HG02798 (cell line): ENCODE results near the gene TMEFF2.

ENCODE experiments used
- ATAC-seq: cut with Tn5 transposase; IDR thresholded peaks from one replicate; pipeline ENCODE4 v1.9.1; 2021; ENCODE audit warnings: mild to moderate bottlenecking; ENCODE audit not compliant: unreplicated experiment, poor library complexity

Gene TMEFF2

DNA sequence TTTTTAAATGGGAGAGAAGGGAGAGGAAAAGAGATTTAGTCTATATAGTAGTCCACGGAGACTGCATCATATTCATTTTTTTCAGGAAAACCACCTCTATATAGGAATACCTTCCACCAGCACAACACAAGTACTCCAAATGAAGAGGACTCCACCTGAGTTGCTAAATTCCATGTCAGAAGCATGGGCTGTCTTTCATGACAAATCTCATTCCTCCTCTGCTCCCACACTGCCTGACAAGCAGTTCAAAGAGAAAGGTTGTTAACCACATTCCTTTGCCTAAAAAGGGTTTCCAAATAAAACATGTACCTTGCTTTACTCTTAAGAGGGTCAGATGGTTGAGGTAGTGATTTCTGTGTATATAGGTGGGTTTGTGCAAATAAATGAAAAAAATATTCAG is 122.0 kb downstream of the TMEFF2 start:
- no peak for ATAC-seq

DNA sequence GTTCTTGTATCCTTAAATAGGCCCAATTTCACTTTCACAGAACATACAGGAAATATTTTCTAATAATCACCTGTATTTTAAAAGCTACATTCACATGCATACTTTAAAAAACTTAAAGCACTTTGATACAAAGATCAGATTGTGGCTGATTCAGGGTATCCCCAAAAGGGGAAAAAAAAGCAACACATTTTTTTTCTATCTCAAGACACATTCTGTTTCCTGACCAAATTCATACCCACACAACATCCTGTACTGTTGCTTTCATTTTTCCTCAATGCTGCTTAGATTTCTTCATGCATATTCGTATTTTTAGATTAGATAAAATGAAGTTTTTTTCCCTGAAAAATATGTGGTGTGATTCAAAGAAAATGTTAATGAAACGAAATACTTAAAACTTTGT is 122.5 kb downstream of the TMEFF2 start:
- no peak for ATAC-seq

- no peak for ATAC-seq
Observed at GRCh38 chr2:192070099-192070498, 124.6 kb downstream of the TMEFF2 start.

- ATAC-seq: no peak
Observed at GRCh38 chr2:192069417-192069816, 125.3 kb downstream of the TMEFF2 start.

DNA sequence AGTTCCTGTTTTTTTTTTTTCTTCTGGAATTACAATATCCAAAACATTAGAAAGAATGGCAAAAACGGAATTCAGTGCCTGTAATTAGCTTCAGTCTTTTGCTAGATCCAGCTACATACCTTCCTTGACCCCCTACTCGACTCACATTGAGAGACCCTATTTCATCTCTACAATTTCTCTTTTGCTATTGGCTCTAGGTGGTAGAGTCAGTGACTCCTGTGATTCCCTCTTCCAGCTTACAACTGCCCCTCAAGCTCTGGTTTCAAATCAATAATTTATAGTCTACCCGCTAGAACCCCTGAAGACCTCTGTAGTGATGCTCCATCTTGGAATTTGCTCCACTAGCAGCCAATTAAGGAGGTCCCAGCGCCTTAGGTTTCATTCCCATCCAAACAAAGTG is 125.8 kb downstream of the TMEFF2 start:
- no peak for ATAC-seq

DNA sequence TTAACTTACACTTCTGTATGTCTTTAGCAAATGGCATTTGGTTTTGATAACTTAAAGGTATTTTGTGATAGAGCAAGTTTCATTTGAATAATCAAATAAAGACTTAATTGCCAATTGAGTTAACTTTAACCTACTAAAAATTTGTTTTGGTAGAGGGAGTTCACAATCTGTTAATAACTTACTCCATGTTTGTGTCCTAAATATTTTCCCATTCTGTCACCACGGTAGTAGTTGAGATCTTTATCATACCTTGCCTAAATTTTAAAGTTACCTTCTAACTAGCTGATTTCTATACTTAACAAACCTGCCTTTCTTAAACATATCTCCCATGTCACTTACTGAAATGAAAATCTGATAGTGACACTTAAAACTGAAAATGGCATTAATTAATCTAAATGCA is 127.1 kb downstream of the TMEFF2 start:
- no peak for ATAC-seq

GRCh38 chr2:192064459-192064858 is 130.3 kb downstream of the TMEFF2 start:
- ATAC-seq: no peak

GRCh38 chr2:192060161-192060560 is 134.6 kb downstream of the TMEFF2 start:
- ATAC-seq: no peak

DNA sequence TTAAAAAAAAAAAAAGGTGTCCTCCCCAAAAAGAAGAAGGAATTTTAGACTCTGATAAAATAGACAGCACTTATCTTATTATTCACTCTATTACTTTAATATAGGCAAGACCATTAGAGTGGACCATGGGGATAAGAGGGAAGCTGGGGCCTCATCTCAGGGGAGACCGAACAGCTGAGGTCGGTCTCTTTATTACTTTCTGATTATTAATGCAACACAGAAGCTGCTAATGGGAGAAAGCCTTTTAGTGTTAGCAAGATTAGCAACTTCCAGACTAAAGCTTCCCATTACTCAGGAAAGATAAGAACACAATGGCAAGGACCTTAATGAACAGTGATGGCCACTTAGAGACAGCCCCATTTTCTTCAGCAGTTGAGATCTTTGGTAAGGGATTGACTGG is 135.5 kb downstream of the TMEFF2 start:
- ATAC-seq: no peak

GRCh38 chr2:192053921-192054320 is 140.8 kb downstream of the TMEFF2 start:
- ATAC-seq: no peak

- no peak for ATAC-seq
Observed at GRCh38 chr2:192051533-192051932, 143.2 kb downstream of the TMEFF2 start.

DNA sequence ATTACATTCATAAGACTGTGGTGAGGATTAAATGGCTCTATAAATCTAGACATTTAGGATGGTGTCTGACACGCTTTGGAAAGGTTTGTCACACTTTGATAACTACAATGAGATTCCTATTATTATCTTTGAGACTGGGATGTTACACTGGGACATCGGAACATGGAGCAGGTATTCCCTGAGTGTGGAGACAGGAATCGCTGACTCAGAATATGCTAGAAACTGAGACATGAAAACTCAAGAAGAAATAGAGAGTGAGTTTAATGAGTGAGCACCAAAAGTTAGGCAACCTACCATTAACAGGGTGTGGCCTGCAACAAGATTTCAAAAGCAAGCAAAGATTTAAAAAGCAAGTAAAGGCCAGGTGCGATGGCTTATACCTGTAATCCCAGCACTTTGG is 145.4 kb downstream of the TMEFF2 start:
- no peak for ATAC-seq

GRCh38 chr2:192047315-192048107 is 147.2 kb downstream of the TMEFF2 start:
- ATAC-seq: no peak

DNA sequence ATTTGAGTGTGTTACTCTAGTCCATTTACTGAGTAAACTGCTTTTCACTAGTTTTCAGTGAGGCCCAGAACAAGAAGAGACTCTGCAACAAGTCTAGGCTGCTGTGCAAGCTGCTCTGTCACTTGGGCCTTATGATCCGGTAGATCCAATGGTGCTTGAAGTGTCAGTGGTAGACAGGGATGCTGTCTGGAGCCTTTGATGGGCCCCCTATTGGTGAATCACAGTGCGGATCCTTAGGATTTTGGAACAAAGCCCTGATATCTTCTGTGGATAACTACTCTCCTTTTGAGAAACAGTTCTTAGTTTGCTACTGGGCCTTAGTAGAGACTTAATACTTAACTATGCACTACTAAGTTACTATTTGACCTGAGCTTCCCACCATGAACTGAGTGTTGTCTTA is 150.2 kb downstream of the TMEFF2 start:
- no peak for ATAC-seq

GRCh38 chr2:192043216-192043870 is 151.4 kb downstream of the TMEFF2 start:
- no peak for ATAC-seq

DNA sequence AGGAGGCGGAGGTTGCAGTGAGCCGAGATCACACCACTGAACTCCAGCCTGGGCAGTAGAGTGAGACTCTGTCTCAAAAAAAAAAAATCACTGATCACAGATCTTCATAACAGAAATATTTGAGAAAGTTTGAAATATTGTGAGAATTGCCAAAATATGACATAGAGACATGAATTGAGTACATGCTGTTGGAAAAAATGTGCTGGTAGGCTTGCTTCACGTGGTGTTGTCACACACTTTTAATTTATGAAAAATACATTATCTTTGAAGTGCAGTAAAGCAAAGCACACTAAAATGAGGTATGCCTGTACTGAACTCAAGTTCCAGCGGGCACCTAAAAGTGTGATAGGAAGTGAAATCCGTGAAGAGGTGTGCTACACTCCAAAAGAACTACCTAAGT is 152.6 kb downstream of the TMEFF2 start:
- ATAC-seq: no peak

GRCh38 chr2:192038110-192038509 is 156.6 kb downstream of the TMEFF2 start:
- ATAC-seq: no peak

DNA sequence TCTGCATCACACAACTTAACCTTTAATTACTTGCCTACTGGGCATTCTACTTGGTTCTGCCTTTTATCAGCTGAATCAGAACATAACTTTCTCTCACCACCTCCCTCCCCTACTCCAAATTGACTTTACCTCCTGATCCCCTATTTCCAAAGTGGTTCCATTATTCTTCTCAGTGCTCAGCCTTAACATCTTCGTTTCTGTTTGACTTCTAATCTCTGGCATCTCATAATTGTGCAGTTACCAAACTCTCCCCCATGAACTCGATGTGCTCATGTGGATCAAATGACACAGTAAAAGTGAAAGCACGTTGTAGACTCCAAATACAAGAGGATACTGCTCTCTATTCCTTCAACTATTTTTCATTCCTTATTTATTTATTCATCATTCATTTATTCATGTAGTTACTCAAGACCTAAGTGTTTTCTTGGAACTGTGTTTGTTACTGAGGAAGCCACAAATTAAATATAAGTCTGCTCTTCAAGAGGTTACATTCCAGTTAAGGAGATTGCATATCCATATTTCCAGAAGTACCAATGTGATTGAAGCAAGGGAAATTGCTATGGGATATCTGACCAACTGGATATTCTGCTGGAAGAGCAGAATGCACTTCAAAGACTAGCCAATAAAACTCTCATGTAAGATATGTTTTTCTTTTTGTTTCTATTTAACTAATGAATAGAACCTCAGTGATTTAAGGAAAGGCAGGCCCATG is 158.8 kb downstream of the TMEFF2 start:
- ATAC-seq: no peak

DNA sequence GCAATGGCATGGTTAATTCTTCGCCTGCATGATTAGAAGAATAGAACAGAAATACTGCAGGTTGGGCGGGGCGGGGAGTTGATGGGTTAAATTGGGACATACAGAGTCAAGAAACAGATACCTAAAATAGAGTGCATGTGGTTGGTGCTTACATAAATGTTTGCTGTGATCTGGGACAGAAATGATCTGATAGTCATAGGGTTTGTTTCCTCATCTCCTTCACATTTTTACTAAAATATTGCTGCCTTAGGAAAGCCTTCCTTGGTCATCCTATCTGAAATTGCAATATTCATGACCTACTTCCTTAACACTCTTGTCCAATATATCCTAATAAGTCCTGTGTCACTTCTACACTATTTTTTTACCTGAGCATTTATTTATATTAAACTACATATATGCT is 163.9 kb downstream of the TMEFF2 start:
- ATAC-seq: no peak

DNA sequence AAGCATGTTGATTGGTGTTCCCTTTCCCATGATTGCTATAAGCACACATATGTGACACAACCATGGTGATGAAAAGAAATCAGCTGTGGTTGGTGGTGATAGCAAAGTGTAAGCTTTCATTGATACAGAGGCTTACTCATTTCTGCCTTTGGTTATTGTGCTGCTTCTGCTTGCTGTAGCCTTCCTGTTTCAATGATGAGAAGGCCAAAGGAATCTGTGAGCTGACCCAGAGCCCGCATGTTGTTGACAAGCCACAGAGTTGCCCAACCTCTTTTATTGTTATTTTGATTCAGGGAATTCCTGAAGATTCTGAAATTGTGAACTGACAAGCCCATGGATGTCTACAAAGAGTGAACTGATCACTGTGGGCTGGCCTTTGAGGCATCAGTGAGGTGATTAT is 164.4 kb downstream of the TMEFF2 start:
- no peak for ATAC-seq

GRCh38 chr2:192029089-192029488 is 165.6 kb downstream of the TMEFF2 start:
- ATAC-seq: peak; percentile 80

DNA sequence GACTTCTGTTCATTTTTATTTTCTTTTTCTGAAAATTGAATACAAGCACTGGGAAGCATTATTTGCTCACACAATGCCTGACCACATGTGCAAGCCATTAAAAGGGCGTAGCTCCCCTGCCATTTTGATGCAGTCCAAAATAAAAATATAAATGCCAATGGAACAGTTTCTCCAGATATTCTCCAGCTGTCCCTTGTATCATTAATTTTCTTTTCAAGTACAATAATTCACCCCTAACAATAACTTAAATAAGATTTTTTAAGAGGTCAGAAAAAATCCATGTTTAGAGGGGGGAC is 168.0 kb downstream of the TMEFF2 start:
- no peak for ATAC-seq
